Right lobe of liver (tissue), 4 donors: Measurements from ENCODE around the gene VCL.

Experiments
- CTCF ChIP-seq, 4 donors: fragments of 200-600 bp in 3 of 4; fragments of 450-650 bp in 1 of 4; IDR thresholded peaks; one replicate each; pipeline versions ENCODE4 v1.5.1 to v1.8.0; 2016 to 2022; ENCODE audit warnings: antibody characterized with exemption in 4 of 4, mild to moderate bottlenecking in 2 of 4
- POLR2A ChIP-seq: fragments of 450-650 bp; IDR thresholded peaks from one replicate; pipeline ENCODE4 v1.6.1; 2017; ENCODE audit warnings: antibody characterized with exemption, mild to moderate bottlenecking
- donor health status: DM: no; HTN: no; CAD: no.
- donor health status: DM: no; HTN: no; CAD: no.
- donor health status: DM: no; HTN: yes; CAD: no.

GRCh38 chr10:74093530-74094164 lies 95.7 kb downstream of the VCL start:
- TF ChIP-seq CTCF (IDR thresholded peaks at IDR 0.05) (no peak), POLR2A (no peak)
